Gastrocnemius medialis (tissue), 4 donors: ENCODE data around the gene RMDN2.

Experiments
- POLR2A ChIP-seq, 2 donors: fragments of 450-650 bp; IDR thresholded peaks; one replicate each; pipeline ENCODE4 v1.6.1; 2017; ENCODE audit warnings: antibody characterized with exemption in 2 of 2, mild to moderate bottlenecking in 2 of 2, moderate library complexity in 2 of 2
- TF ChIP-seq, protein P1 (sequence below), 5 experiments: fragments of 450-650 bp in 3 of 5; fragments of 200-600 bp in 2 of 5; sonication (generic) in 2 of 5; IDR thresholded peaks in 4 of 5; conservative IDR thresholded peaks in 1 of 5; 1 replicate in 4 of 5; 2 replicates in 1 of 5; pipeline ENCODE4 v1.5.1; 2016 to 2019; ENCODE audit warnings: antibody characterized with exemption in 5 of 5, mild to moderate bottlenecking in 3 of 5, moderate library complexity in 3 of 5

GRCh38 chr2:37975808-37976207 is 50.7 kb downstream of the RMDN2 start:
- TF ChIP-seq, protein P1, sequence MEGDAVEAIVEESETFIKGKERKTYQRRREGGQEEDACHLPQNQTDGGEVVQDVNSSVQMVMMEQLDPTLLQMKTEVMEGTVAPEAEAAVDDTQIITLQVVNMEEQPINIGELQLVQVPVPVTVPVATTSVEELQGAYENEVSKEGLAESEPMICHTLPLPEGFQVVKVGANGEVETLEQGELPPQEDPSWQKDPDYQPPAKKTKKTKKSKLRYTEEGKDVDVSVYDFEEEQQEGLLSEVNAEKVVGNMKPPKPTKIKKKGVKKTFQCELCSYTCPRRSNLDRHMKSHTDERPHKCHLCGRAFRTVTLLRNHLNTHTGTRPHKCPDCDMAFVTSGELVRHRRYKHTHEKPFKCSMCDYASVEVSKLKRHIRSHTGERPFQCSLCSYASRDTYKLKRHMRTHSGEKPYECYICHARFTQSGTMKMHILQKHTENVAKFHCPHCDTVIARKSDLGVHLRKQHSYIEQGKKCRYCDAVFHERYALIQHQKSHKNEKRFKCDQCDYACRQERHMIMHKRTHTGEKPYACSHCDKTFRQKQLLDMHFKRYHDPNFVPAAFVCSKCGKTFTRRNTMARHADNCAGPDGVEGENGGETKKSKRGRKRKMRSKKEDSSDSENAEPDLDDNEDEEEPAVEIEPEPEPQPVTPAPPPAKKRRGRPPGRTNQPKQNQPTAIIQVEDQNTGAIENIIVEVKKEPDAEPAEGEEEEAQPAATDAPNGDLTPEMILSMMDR (IDR thresholded peaks at IDR 0.05 in 4 of 5, conservative IDR thresholded peaks at IDR 0.05 in 1 of 5) = no peak
- no peak for TF ChIP-seq POLR2A (IDR thresholded peaks at IDR 0.05)
